PC-9 (cell line): Measurements from ENCODE around the gene RAB18.

Source experiments
- EZH2 ChIP-seq: fragments of 200-600 bp; sonication (generic); IDR thresholded peaks from 2 replicates; pipeline ENCODE4 v1.8.0; 2017; ENCODE audit warnings: antibody characterized with exemption, low read depth
- TF ChIP-seq, protein P1 (sequence below): fragments of 200-600 bp; sonication (generic); conservative IDR thresholded peaks from 2 replicates; pipeline ENCODE4 v1.6.1; 2017; ENCODE audit warnings: mixed run types, antibody characterized with exemption, mild to moderate bottlenecking, moderate library complexity

DNA sequence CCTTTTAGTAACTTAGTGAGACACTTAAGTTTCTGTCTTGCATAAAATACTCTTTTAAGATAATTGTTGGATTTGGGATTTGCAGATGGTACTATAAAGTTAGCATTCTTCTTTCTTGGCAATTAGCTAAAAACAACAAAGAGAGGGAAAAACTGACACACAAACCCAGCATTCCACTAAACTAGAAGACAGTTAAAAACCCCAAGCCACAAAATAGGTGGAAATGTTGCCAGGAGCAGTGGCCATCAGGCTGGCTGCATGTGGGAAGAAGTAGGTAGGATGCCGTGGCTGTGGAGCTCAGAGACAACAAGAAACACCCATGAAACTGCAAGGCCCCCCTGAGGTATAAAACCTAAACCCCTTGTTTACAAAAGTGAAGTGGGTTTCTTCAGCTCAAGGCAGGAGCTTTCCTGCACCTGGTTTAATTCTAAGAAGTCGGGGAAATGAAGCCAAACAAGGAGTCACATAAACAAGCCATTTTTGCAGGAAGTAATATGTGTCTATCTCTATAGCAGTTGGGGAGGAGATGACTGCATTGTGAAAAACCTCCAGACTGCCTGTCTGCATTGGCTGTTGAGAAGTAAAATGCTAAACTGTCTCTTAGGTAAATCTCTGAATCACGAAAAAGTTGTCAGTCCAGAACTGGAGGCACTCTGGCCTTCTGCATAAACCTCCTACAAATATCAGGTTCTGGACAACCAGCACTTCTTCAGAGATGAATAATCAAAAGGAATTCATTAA is 9.5 kb downstream of the RAB18 start:
- TF ChIP-seq, protein P1, sequence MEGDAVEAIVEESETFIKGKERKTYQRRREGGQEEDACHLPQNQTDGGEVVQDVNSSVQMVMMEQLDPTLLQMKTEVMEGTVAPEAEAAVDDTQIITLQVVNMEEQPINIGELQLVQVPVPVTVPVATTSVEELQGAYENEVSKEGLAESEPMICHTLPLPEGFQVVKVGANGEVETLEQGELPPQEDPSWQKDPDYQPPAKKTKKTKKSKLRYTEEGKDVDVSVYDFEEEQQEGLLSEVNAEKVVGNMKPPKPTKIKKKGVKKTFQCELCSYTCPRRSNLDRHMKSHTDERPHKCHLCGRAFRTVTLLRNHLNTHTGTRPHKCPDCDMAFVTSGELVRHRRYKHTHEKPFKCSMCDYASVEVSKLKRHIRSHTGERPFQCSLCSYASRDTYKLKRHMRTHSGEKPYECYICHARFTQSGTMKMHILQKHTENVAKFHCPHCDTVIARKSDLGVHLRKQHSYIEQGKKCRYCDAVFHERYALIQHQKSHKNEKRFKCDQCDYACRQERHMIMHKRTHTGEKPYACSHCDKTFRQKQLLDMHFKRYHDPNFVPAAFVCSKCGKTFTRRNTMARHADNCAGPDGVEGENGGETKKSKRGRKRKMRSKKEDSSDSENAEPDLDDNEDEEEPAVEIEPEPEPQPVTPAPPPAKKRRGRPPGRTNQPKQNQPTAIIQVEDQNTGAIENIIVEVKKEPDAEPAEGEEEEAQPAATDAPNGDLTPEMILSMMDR: no peak
- TF ChIP-seq EZH2: no peak
